Measurements from ENCODE around the gene YIPF3. TPM values are rescaled to one million over a fixed set of nuclear protein-coding genes. Genes with fewer than 3 reads are reported as not detected.

YIPF3 gene
- polyA plus RNA-seq, 1 of the 3 experiments (the other 2 are of a cell fraction) = 219 TPM

DNA sequence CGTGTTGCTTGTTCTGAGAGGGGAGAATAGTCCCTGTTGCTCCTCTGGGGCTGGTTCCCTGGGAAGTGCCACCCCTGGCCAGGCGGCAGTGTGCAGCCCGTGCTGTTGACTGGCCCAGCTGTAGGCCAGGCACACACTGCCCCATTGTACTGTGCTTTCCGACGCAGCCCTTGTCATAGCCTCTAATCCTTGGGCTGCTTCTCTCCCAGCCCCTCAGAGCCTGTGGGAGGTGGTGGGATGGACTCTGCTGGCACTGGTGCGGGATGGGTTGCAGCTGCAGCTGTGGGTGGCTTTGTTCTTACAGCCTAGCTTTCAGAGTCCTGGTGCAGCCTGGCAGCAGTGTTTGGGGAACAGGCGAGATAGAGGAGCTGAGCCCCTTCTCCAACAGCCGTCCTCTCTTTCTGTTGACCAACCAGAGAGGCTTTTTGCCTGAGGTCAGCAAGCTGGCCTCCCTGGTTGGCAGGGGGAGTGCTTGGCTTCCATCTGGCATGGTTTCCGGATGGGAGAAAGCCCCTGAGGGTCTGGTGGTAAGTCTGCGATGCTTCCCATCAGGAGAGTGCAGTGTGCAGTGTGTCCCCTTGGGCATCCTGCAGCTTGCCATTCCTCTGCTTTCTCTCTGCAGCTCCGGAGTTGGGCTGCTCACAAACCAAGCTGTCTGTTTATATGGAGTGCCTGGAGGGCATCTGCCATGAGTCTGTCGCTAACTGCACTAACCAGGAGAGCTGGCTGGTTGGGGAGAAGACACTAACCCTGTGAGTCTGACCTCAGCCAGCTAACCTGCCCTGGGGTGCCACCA lies 27.3 kb downstream of the YIPF3 start:
- H2AFZ ChIP-seq (ENCODE audit: low read depth) = no peak overlapping the region
- H3K27me3 ChIP-seq (ENCODE audit: insufficient read depth) = no peaks in the 10 kb centered on the region
- peak; percentile 15; the same call in 1 of the 2 replicates for TF ChIP-seq MXI1 (IDR thresholded peaks at IDR 0.05; ENCODE audit: low read depth, low read length)
- peak; percentile 57; the same call in 1 of the 2 replicates for TF ChIP-seq FOXJ3 (CRISPR knock-in tag; IDR thresholded peaks at IDR 0.05)
- no peak for TF ChIP-seq GABPA (IDR thresholded peaks at IDR 0.05; ENCODE audit: low read depth)
- no peak for TF ChIP-seq IRF3 (IDR thresholded peaks at IDR 0.05; ENCODE audit: low read depth, low read length)
- TF ChIP-seq GATA2 (CRISPR knock-in tag; IDR thresholded peaks at IDR 0.05) = no peak; the same call in 1 of the 2 replicates
- peak; percentile 58; the same call in 1 of the 2 replicates for TF ChIP-seq RFX5 (IDR thresholded peaks at IDR 0.05; ENCODE audit: low read length)
- peak in 1 of 2 experiments; percentile 50; a peak in 1 of 4 replicates for TF ChIP-seq EP300 (IDR thresholded peaks at IDR 0.05; ENCODE audit: borderline replicate concordance in 1 of 2, low read depth in 1 of 2, low read length in 1 of 2)
- peak; percentile 71; the same call in 1 of the 2 replicates for TF ChIP-seq RCOR1 (IDR thresholded peaks at IDR 0.05; ENCODE audit: low read length)
- H3K36me3 ChIP-seq (replicated peaks in 1 of 2; ENCODE audit: control insufficient read depth in 1 of 2, insufficient read depth in 2 of 2, low read length in 1 of 2) = no peaks in the 10 kb centered on the region
- POLR2A ChIA-PET = interaction anchor here (0.6 to 2.0 kb wide), 10 partner anchors 8 to 120 kb away, joined by 3 to 10 read pairs (median 4); partner anchors contain the start of genes ABCC10, LRRC73, POLR1C and TJAP1
- peaks cover 35% of the 10 kb centered on the region; the same call in 1 of the 2 replicates for H4K20me1 ChIP-seq (ENCODE audit: insufficient read depth)
- H3K9me3 ChIP-seq = no peaks in the 10 kb centered on the region
- H3K4me3 ChIP-seq (ENCODE audit: low read depth in 2 of 2, low read length in 1 of 2) = no peak overlapping the region; a peak in 1 of 4 replicates
- CTCF ChIA-PET = interaction anchor here (0.6 to 22.4 kb wide), 6 partner anchors 12 to 260 kb away, joined by 3 to 382 read pairs (median 4); partner anchors contain the start of genes DLK2, DNPH1, LRRC73 and TJAP1
- H3K79me2 ChIP-seq (ENCODE audit: insufficient read depth) = peaks cover 53% of the 10 kb centered on the region
- DNase-seq = peak; percentile 89
- H3F3A ChIP-seq (replicated peaks; ENCODE audit: insufficient read depth) = no peaks in the 10 kb centered on the region
- no peak overlapping the region; a peak in 1 of 4 replicates for H3K27ac ChIP-seq (ENCODE audit: low read depth in 2 of 2, low read length in 1 of 2)
- H3K4me2 ChIP-seq = no peak overlapping the region
- peaks cover 22 to 24% of the 10 kb centered on the region in 2 experiments for H3K4me1 ChIP-seq (ENCODE audit: control insufficient read depth in 1 of 2, insufficient read depth in 2 of 2, low read depth in 1 of 2, low read length in 1 of 2)
- no peaks in the 10 kb centered on the region for H3K9me2 ChIP-seq
- 69% methylated on average over 5 of the region's 12 CpGs for WGBS (ENCODE audit: low lambda C conversion rate)
- no peak overlapping the region for H3K9ac ChIP-seq

GRCh38 chr6:43488667-43489276 lies 28.0 kb downstream of the YIPF3 start:
- CTCF ChIA-PET = interaction anchor here (0.6 to 22.4 kb wide), 5 partner anchors 11 to 260 kb away, joined by 3 to 382 read pairs (median 3); partner anchors contain the start of genes DLK2, DNPH1, LRRC73 and TJAP1
- H3K27ac ChIP-seq (ENCODE audit: low read depth in 2 of 2, low read length in 1 of 2) = no peak overlapping the region; a peak in 1 of 4 replicates
- H3K36me3 ChIP-seq (replicated peaks in 1 of 2; ENCODE audit: control insufficient read depth in 1 of 2, insufficient read depth in 2 of 2, low read length in 1 of 2) = no peaks in the 10 kb centered on the region

More at GRCh38 chr6:43488667-43489276, 28.0 kb downstream of the YIPF3 start:
- POLR2A ChIA-PET = interaction anchor here (0.9 to 2.0 kb wide), 9 partner anchors 10 to 119 kb away, joined by 3 to 10 read pairs (median 4); partner anchors contain the start of genes ABCC10, LRRC73, POLR1C and TJAP1
- no peak overlapping the region for H3K9ac ChIP-seq
- H3F3A ChIP-seq (replicated peaks; ENCODE audit: insufficient read depth) = no peaks in the 10 kb centered on the region
- H3K4me3 ChIP-seq (ENCODE audit: low read depth in 2 of 2, low read length in 1 of 2) = no peak overlapping the region; a peak in 1 of 4 replicates
- no peak overlapping the region for H3K4me2 ChIP-seq
- no peaks in the 10 kb centered on the region for H3K27me3 ChIP-seq (ENCODE audit: insufficient read depth)
- DNase-seq = no peak
- peaks cover 17 to 24% of the 10 kb centered on the region in 2 experiments for H3K4me1 ChIP-seq (ENCODE audit: control insufficient read depth in 1 of 2, insufficient read depth in 2 of 2, low read depth in 1 of 2, low read length in 1 of 2)
- H2AFZ ChIP-seq (ENCODE audit: low read depth) = no peak overlapping the region
- H3K9me2 ChIP-seq = no peaks in the 10 kb centered on the region
- H3K79me2 ChIP-seq (ENCODE audit: insufficient read depth) = peaks cover 54% of the 10 kb centered on the region
- no peak for TF ChIP-seq EZH2phosphoT487 (IDR thresholded peaks at IDR 0.05; ENCODE audit: borderline replicate concordance, low read depth)
- H4K20me1 ChIP-seq (ENCODE audit: insufficient read depth) = peaks cover 29% of the 10 kb centered on the region; the same call in 1 of the 2 replicates
- H3K9me3 ChIP-seq = no peaks in the 10 kb centered on the region
- 67% methylated on average over 3 of the region's 4 CpGs for WGBS (ENCODE audit: low lambda C conversion rate)

Data from SK-N-SH (cell line).